Measurements from ENCODE around the gene UNC5A. TPM values are rescaled to one million over a fixed set of nuclear protein-coding genes. Genes with fewer than 3 reads are reported as not detected.

Gene UNC5A
- total RNA-seq, 1 experiment from 2014 or later: 10.1 TPM

DNA sequence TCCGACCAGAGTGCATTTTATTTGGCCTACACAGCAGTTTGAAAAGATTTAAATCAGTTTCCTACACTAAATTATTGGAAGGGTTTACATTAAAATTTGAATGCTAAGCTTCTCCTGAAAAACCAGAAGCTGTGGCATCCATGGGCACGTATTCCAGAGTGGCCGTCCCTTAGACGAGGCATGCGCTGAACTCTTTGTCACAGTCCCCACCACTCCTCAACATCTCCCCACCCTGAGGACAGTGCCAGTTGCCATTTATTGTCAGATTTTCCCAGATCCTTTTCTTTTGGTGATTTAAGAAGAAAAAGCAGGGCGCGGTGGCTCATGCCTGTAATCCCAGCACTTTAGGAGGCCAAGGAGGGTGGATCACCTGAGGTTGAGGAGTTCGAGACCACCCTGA lies 39.9 kb upstream of the UNC5A start:
- H3K9me2 ChIP-seq (ENCODE audit: insufficient read depth): no peaks in the 10 kb centered on the region
- no peak for DNase-seq (ENCODE audit: low read depth, low spot score)
- H3K4me2 ChIP-seq (ENCODE audit: low read length): no peak overlapping the region
- H3K79me2 ChIP-seq (ENCODE audit: insufficient read depth, low read length): no peaks in the 10 kb centered on the region
- H3K27ac ChIP-seq (ENCODE audit: low read depth, low read length): no peak overlapping the region
- POLR2A ChIA-PET: interaction anchor here (0.7 kb wide), 1 partner anchor 10 kb away, joined by 5 read pairs; no protein-coding TSS in a partner anchor
- H3K27me3 ChIP-seq (ENCODE audit: insufficient read depth, low read length): no peaks in the 10 kb centered on the region; the same call in none of the 2 replicates
- intact Hi-C loops (cut with micrococcal nuclease): no loop called here
- H3K9ac ChIP-seq (ENCODE audit: low read length): no peak overlapping the region
- BruUV-seq (replicated peaks): no TSS peak
- H3K4me3 ChIP-seq (replicated peaks in 1 of 2; ENCODE audit: low read depth in 1 of 2, low read length in 2 of 2): no peak overlapping the region
- H3K9me3 ChIP-seq (ENCODE audit: control insufficient read depth in 1 of 2, insufficient read depth in 1 of 2, low read depth in 1 of 2, low read length in 2 of 2): no peaks in the 10 kb centered on the region
- CTCF ChIA-PET: no interaction called here
- no peaks in the 10 kb centered on the region for H3K36me3 ChIP-seq (ENCODE audit: control insufficient read depth in 1 of 2, insufficient read depth in 2 of 2, low read length in 2 of 2)
- no peak overlapping the region for H2AFZ ChIP-seq (ENCODE audit: low read depth, low read length, poor library complexity, severe bottlenecking)
- no peak for ATAC-seq
- no peak for TF ChIP-seq SIN3A (IDR thresholded peaks at IDR 0.05; ENCODE audit: low read depth)
- no peak for TF ChIP-seq CTCF (IDR thresholded peaks at IDR 0.05 in 2 of 3, conservative IDR thresholded peaks at IDR 0.05 in 1 of 3; ENCODE audit: borderline replicate concordance in 1 of 3, insufficient read depth in 1 of 3, low read depth in 2 of 3, low read length in 2 of 3)
- TF ChIP-seq, protein P1, sequence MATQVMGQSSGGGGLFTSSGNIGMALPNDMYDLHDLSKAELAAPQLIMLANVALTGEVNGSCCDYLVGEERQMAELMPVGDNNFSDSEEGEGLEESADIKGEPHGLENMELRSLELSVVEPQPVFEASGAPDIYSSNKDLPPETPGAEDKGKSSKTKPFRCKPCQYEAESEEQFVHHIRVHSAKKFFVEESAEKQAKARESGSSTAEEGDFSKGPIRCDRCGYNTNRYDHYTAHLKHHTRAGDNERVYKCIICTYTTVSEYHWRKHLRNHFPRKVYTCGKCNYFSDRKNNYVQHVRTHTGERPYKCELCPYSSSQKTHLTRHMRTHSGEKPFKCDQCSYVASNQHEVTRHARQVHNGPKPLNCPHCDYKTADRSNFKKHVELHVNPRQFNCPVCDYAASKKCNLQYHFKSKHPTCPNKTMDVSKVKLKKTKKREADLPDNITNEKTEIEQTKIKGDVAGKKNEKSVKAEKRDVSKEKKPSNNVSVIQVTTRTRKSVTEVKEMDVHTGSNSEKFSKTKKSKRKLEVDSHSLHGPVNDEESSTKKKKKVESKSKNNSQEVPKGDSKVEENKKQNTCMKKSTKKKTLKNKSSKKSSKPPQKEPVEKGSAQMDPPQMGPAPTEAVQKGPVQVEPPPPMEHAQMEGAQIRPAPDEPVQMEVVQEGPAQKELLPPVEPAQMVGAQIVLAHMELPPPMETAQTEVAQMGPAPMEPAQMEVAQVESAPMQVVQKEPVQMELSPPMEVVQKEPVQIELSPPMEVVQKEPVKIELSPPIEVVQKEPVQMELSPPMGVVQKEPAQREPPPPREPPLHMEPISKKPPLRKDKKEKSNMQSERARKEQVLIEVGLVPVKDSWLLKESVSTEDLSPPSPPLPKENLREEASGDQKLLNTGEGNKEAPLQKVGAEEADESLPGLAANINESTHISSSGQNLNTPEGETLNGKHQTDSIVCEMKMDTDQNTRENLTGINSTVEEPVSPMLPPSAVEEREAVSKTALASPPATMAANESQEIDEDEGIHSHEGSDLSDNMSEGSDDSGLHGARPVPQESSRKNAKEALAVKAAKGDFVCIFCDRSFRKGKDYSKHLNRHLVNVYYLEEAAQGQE (IDR thresholded peaks at IDR 0.05; ENCODE audit: low read depth): no peak
- no peak for TF ChIP-seq POLR2AphosphoS5 (IDR thresholded peaks at IDR 0.05; ENCODE audit: low read depth, low read length)
- TF ChIP-seq FOSL1 (IDR thresholded peaks at IDR 0.05; ENCODE audit: low read depth): no peak
- no peak for TF ChIP-seq EZH2 (IDR thresholded peaks at IDR 0.05)
- no peak for TF ChIP-seq SRF (IDR thresholded peaks at IDR 0.05; ENCODE audit: low read depth)
- no peak for TF ChIP-seq POLR2A (IDR thresholded peaks at IDR 0.05; ENCODE audit: borderline replicate concordance, extremely low read depth, insufficient read depth, insufficient read length)
- no peak for TF ChIP-seq ELF1 (IDR thresholded peaks at IDR 0.05; ENCODE audit: borderline replicate concordance, low read depth)
- no peak for TF ChIP-seq SP1 (IDR thresholded peaks at IDR 0.05; ENCODE audit: low read depth)
- TF ChIP-seq CEBPB (IDR thresholded peaks at IDR 0.05; ENCODE audit: low read depth): no peak
- no peak for TF ChIP-seq EGR1 (IDR thresholded peaks at IDR 0.05; ENCODE audit: low read depth)
- TF ChIP-seq YY1 (IDR thresholded peaks at IDR 0.05; ENCODE audit: extremely low read depth, insufficient replicate concordance, low read depth, low read length): no peak
- no peaks in the 10 kb centered on the region for H4K20me1 ChIP-seq (ENCODE audit: insufficient read depth)
- no peaks in the 10 kb centered on the region for H3K4me1 ChIP-seq (ENCODE audit: control insufficient read depth in 1 of 2, insufficient read depth in 2 of 2, low read length in 2 of 2)
- RAD21 ChIA-PET (ENCODE audit: low non-redundant PET in 1 of 2, low total read pairs in 2 of 2, uncharacterized antibody in 2 of 2, unreplicated experiment in 2 of 2): no interaction called here
